ENCODE measurements around the gene PLCH1.

PLCH1 gene

DNA sequence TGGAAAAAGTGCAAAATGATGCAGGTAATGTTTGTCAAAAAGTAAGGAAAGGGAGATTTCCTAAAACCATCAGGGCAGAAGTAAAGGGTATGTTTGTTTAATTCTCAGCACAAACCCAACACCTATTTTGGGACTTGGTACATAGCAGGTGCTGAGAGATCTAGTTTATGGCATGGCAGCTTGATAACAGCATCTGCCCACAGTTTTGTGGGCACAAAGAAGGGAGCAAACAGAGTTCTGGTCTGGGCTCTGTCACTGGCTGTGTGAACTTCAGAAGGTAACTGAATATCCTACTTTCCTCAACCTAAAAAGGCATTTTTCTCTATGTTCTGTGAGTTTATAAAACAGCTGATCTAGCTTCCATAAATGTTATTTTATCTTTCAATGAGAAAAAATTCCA is 141.6 kb downstream of the PLCH1 start:
- H2AFZ ChIP-seq (ENCODE audit: low read depth, low read length): 0 out of 2 replicates have a peak overlapping the region, but pooled peaks have one; percentile 13
- no peak overlapping the region for H3K9ac ChIP-seq (ENCODE audit: low read depth, low read length)
- peak; percentile 40 for DNase-seq
- no peaks in the 10 kb centered on the region for H3K9me3 ChIP-seq (ENCODE audit: insufficient read depth, low read length, severe bottlenecking)
- H3K27ac ChIP-seq (ENCODE audit: low read length): peak overlapping the region; percentile 33
- H3K36me3 ChIP-seq (ENCODE audit: insufficient read depth, low read length): no peaks in the 10 kb centered on the region
- H3K4me1 ChIP-seq (ENCODE audit: insufficient read depth, low read length): peaks cover 35% of the 10 kb centered on the region
- TF ChIP-seq, protein P1, sequence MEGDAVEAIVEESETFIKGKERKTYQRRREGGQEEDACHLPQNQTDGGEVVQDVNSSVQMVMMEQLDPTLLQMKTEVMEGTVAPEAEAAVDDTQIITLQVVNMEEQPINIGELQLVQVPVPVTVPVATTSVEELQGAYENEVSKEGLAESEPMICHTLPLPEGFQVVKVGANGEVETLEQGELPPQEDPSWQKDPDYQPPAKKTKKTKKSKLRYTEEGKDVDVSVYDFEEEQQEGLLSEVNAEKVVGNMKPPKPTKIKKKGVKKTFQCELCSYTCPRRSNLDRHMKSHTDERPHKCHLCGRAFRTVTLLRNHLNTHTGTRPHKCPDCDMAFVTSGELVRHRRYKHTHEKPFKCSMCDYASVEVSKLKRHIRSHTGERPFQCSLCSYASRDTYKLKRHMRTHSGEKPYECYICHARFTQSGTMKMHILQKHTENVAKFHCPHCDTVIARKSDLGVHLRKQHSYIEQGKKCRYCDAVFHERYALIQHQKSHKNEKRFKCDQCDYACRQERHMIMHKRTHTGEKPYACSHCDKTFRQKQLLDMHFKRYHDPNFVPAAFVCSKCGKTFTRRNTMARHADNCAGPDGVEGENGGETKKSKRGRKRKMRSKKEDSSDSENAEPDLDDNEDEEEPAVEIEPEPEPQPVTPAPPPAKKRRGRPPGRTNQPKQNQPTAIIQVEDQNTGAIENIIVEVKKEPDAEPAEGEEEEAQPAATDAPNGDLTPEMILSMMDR (IDR thresholded peaks at IDR 0.05; ENCODE audit: borderline replicate concordance, extremely low read depth, low read length, poor library complexity, severe bottlenecking): no peak
- no peak for TF ChIP-seq EZH2 (IDR thresholded peaks at IDR 0.05; ENCODE audit: borderline replicate concordance, low read depth, low read length, severe bottlenecking)
- peak; percentile 90 for ATAC-seq (ENCODE audit: insufficient read depth, low read depth)
- no peaks in the 10 kb centered on the region for H3K27me3 ChIP-seq (ENCODE audit: insufficient read depth, low read length, poor library complexity)
- H4K20me1 ChIP-seq (ENCODE audit: insufficient read depth, low read length): no peaks in the 10 kb centered on the region
- H3K4me3 ChIP-seq (ENCODE audit: low read depth in 1 of 2, low read length in 2 of 2): no peak overlapping the region
- H3K4me2 ChIP-seq (ENCODE audit: insufficient read depth, low read length): peak overlapping the region; percentile 7; the same call in 1 of the 2 replicates
- H3K79me2 ChIP-seq (ENCODE audit: insufficient read depth, low read length): no peaks in the 10 kb centered on the region

DNA sequence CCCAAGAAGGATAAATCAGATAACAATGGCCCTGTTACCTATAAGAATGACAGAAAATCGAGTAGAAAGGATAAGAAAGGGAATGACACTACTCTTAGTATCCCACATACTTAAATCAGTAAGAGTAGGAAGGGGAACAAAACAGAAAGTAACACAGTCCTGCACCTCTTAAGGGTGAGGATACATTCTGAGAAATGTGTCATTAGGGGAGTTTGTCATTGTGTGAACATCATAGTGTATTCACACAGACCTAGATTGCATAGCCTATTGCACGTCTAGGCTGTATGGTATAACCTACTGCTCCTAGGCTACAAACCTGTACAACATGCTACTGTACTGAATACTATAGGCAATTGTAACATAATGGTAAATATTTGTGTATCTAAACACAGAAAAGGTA is 142.6 kb downstream of the PLCH1 start:
- Histone ChIP-seq H3K9me3 (ENCODE audit: insufficient read depth, low read length, severe bottlenecking) (no peaks in the 10 kb centered on the region), H3K36me3 (ENCODE audit: insufficient read depth, low read length) (no peaks in the 10 kb centered on the region), H3K4me2 (ENCODE audit: insufficient read depth, low read length) (no peak overlapping the region), H3K27me3 (ENCODE audit: insufficient read depth, low read length, poor library complexity) (no peaks in the 10 kb centered on the region), H3K79me2 (ENCODE audit: insufficient read depth, low read length) (no peaks in the 10 kb centered on the region), H2AFZ (ENCODE audit: low read depth, low read length) (no peak overlapping the region), H3K27ac (ENCODE audit: low read length) (no peak overlapping the region; the same call in 1 of the 2 replicates), H3K4me1 (ENCODE audit: insufficient read depth, low read length) (peaks cover 35% of the 10 kb centered on the region), H4K20me1 (ENCODE audit: insufficient read depth, low read length) (no peaks in the 10 kb centered on the region), H3K4me3 (ENCODE audit: low read depth in 1 of 2, low read length in 2 of 2) (no peak overlapping the region), H3K9ac (ENCODE audit: low read depth, low read length) (no peak overlapping the region)
- TF ChIP-seq, protein P1 (IDR thresholded peaks at IDR 0.05; ENCODE audit: borderline replicate concordance, extremely low read depth, low read length, poor library complexity, severe bottlenecking): no peak
- TF ChIP-seq EZH2 (IDR thresholded peaks at IDR 0.05; ENCODE audit: borderline replicate concordance, low read depth, low read length, severe bottlenecking): no peak
- DNase-seq: no peak
- peak; percentile 44; the same call in 2 of the 3 replicates for ATAC-seq (ENCODE audit: insufficient read depth, low read depth)

DNA sequence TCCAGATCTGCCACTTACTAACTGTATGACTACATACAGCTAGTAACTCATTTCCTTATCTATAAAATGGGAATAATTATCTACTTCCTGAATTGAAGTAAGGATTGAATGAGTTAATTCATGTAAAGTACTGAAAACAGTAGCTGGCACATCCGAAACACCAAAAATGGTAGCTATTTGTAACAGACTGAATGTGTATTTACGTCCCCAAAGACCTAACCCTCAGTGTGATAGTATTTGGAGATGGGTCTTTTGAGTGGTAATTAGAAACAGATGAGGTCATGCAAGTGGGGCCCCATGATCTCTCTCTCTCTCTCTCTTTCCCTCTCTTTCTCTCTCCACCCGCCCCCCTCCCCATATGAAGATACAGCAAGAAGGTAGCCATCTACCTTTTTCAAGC is 146.2 kb downstream of the PLCH1 start:
- DNase-seq (no peak), ATAC-seq (ENCODE audit: insufficient read depth, low read depth) (no peak)
- no peak overlapping the region for H3K4me2 ChIP-seq (ENCODE audit: insufficient read depth, low read length)
- H2AFZ ChIP-seq (ENCODE audit: low read depth, low read length): 0 out of 2 replicates have a peak overlapping the region, but pooled peaks have one; percentile 38
- peaks cover 18% of the 10 kb centered on the region for H3K4me1 ChIP-seq (ENCODE audit: insufficient read depth, low read length)
- H3K27me3 ChIP-seq (ENCODE audit: insufficient read depth, low read length, poor library complexity): no peaks in the 10 kb centered on the region
- H3K36me3 ChIP-seq (ENCODE audit: insufficient read depth, low read length): no peaks in the 10 kb centered on the region
- TF ChIP-seq EZH2 (IDR thresholded peaks at IDR 0.05; ENCODE audit: borderline replicate concordance, low read depth, low read length, severe bottlenecking): no peak
- TF ChIP-seq, protein P1 (IDR thresholded peaks at IDR 0.05; ENCODE audit: borderline replicate concordance, extremely low read depth, low read length, poor library complexity, severe bottlenecking): no peak
- H3K79me2 ChIP-seq (ENCODE audit: insufficient read depth, low read length): no peaks in the 10 kb centered on the region
- H4K20me1 ChIP-seq (ENCODE audit: insufficient read depth, low read length): no peaks in the 10 kb centered on the region
- no peak overlapping the region for H3K27ac ChIP-seq (ENCODE audit: low read length)
- H3K9ac ChIP-seq (ENCODE audit: low read depth, low read length): no peak overlapping the region
- no peak overlapping the region for H3K4me3 ChIP-seq (ENCODE audit: low read depth in 1 of 2, low read length in 2 of 2)
- H3K9me3 ChIP-seq (ENCODE audit: insufficient read depth, low read length, severe bottlenecking): no peaks in the 10 kb centered on the region

Data from DND-41 (cell line).